ENCODE data around the gene DNAJB5. TPM values are rescaled to one million over a fixed set of nuclear protein-coding genes. Genes with fewer than 3 reads are reported as not detected.

The DNAJB5 gene
- total RNA-seq, 1 donor from 2014 or later, result 70.0 TPM

DNA sequence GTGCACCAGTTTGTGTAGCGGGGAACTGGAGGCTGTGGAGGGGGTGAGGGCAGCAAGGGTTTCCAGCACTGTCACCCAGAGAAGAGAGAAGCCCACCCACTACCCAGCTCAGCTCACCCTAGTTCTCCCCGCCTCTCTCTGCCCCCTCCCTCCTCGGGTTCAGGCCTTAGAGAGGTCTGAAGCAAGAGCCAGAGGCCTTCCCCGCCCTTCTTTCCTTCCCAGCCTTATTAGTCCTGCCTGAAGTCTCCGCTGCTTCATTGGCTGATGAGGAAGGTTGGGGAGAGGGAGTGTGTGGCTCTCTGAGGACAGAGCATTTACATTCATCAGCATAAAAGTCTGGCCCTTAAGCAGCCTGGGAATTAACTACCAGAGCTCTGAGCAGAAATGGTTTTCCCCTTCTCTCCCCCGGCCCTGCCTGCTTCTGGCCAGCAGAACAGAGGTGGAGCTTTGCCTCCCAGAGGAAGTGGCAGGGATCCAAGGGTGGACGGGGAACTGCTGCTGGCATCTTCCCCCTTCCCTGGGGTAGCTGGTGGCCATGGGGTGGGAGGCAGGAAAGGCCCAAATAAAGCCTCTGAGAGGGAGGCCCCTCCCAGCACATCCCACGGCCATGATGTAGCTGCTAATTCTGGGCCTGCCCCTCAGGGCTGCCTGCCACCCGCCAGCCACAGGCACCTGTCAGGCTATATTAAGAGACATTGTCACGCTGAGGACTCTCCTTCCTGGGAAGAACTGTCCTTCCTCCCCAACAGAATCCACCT, 4.1 kb downstream of the DNAJB5 start:
- peak overlapping the region; percentile 96 for H3K27ac ChIP-seq (replicated peaks)
- peaks cover 93% of the 10 kb centered on the region for H3K4me1 ChIP-seq
- no peaks in the 10 kb centered on the region for H3K27me3 ChIP-seq (ENCODE audit: low read depth)

DNA sequence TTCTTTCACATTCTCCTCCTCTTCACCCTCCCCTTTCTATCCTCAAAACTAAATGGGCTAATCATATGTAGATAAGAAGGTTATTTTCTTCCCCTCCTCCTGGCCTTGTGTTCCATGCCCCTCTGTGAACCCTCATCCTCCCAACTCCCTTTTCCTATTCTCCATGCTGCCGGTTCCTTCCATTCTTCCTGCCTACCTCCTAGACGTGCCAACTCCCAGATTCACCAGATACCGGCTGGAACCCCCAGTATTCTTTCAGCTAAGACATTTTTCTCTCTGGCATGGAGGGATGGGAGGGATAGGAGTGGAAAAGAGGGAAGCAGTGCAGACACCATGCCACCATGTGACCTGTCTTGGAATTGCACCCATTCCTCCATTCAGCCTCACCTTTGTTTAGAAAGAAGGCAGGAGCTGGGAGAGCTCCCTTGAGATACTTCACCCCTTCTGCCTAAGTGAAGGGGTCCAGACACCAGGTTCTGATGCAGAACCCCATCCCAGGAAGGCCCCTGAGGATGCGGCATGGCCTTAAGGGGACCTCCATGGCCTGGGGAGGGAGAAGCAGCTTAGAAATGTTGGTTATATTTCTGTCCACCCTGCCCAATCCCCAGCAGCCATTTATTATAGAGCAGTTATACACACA, 4.8 kb downstream of the DNAJB5 start:
- DNase-seq, result no peak
- H3K27me3 ChIP-seq (ENCODE audit: low read depth), result no peaks in the 10 kb centered on the region
- intact Hi-C loops (cut with micrococcal nuclease), result no loop called here
- peaks cover 88% of the 10 kb centered on the region for H3K4me1 ChIP-seq
- H3K9me3 ChIP-seq (replicated peaks), result no peaks in the 10 kb centered on the region
- TF ChIP-seq, protein P1, sequence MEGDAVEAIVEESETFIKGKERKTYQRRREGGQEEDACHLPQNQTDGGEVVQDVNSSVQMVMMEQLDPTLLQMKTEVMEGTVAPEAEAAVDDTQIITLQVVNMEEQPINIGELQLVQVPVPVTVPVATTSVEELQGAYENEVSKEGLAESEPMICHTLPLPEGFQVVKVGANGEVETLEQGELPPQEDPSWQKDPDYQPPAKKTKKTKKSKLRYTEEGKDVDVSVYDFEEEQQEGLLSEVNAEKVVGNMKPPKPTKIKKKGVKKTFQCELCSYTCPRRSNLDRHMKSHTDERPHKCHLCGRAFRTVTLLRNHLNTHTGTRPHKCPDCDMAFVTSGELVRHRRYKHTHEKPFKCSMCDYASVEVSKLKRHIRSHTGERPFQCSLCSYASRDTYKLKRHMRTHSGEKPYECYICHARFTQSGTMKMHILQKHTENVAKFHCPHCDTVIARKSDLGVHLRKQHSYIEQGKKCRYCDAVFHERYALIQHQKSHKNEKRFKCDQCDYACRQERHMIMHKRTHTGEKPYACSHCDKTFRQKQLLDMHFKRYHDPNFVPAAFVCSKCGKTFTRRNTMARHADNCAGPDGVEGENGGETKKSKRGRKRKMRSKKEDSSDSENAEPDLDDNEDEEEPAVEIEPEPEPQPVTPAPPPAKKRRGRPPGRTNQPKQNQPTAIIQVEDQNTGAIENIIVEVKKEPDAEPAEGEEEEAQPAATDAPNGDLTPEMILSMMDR (IDR thresholded peaks at IDR 0.05; ENCODE audit: borderline replicate concordance), result peak; percentile 65
- peak overlapping the region; percentile 96 for H3K27ac ChIP-seq (replicated peaks)
- H3K4me3 ChIP-seq, result peak overlapping the region; percentile 88
- H3K36me3 ChIP-seq, result peaks cover 22% of the 10 kb centered on the region

More for the DNA sequence above, 4.1 kb downstream of the DNAJB5 start:
- TF ChIP-seq, protein P1 (IDR thresholded peaks at IDR 0.05; ENCODE audit: borderline replicate concordance), result no peak
- DNase-seq, result peak; percentile 85
- peaks cover 22% of the 10 kb centered on the region for H3K36me3 ChIP-seq
- peak overlapping the region; percentile 88 for H3K4me3 ChIP-seq
- intact Hi-C loops (cut with micrococcal nuclease), result no loop called here
- H3K9me3 ChIP-seq (replicated peaks), result no peaks in the 10 kb centered on the region

DNA sequence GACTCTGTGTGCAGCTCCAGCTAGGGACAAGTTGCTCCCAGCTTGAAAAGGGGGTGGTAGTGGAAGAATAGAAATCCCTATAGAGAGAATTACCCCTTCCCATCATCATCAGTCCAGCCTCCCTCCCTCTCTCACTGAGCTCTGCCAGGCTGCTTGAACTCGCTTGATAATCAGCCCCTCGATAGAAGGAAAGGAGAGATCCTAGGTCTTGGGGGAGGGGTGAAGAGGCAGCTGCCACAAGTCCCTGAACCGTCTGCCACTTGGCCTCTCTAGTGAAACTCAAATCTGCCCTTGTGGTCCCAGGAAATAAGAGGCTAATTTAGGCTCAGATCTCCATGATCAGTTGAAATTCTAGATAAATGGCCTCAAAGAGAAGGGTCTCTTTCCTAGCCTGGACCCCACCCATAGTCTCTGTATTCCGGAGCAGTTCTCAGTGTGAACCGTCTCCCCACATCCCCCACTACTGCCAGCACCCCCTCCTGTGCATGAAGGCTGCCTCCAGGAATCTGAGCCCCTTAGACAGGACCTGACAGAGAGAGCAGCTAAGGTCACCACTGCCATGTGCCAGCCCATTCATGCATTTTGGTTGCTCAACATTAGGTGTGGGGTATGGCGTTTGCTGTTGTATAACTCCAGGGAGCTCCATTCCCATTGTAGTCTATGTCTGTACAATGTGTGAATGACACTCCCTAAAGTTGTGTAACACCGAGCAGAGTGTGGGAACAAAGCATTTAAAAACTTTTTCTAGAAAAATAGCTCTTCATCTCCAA, 5.5 kb downstream of the DNAJB5 start:
- TF ChIP-seq, protein P1 (IDR thresholded peaks at IDR 0.05; ENCODE audit: borderline replicate concordance), result no peak
- Histone ChIP-seq H3K9me3 (replicated peaks) (no peaks in the 10 kb centered on the region), H3K27me3 (ENCODE audit: low read depth) (no peaks in the 10 kb centered on the region), H3K4me1 (peaks cover 82% of the 10 kb centered on the region), H3K27ac (replicated peaks) (peak overlapping the region; percentile 96), H3K4me3 (peak overlapping the region; percentile 88), H3K36me3 (peaks cover 22% of the 10 kb centered on the region)
- intact Hi-C loops (cut with micrococcal nuclease), result no loop called here
- DNase-seq, result no peak

DNA sequence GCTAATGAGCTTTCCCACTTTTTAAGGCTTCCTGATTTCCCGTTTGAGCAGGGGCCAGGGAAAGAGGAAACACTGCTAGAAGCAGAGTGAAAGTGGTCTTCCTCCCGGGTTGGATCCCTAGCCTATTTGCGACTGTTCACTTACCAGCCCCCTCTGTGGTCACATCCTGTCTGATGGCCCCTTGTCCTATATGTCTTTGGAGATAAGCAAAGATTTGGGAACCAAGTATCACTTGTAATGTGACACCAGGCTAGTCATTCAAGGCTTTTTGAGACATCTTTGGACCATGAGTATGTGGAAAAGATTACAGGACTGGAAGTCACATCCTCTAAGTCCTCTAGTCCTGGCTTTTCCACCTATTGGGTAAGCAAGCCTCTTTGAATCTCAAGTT, 6.1 kb downstream of the DNAJB5 start:
- no peak for DNase-seq
- no peaks in the 10 kb centered on the region for H3K27me3 ChIP-seq (ENCODE audit: low read depth)
- peak overlapping the region; percentile 96 for H3K27ac ChIP-seq (replicated peaks)
- peaks cover 77% of the 10 kb centered on the region for H3K4me1 ChIP-seq
- H3K9me3 ChIP-seq (replicated peaks), result no peaks in the 10 kb centered on the region
- intact Hi-C loops (cut with micrococcal nuclease), result no loop called here
- TF ChIP-seq, protein P1 (IDR thresholded peaks at IDR 0.05; ENCODE audit: borderline replicate concordance), result no peak
- H3K36me3 ChIP-seq, result peaks cover 22% of the 10 kb centered on the region
- H3K4me3 ChIP-seq, result peak overlapping the region; percentile 88

DNA sequence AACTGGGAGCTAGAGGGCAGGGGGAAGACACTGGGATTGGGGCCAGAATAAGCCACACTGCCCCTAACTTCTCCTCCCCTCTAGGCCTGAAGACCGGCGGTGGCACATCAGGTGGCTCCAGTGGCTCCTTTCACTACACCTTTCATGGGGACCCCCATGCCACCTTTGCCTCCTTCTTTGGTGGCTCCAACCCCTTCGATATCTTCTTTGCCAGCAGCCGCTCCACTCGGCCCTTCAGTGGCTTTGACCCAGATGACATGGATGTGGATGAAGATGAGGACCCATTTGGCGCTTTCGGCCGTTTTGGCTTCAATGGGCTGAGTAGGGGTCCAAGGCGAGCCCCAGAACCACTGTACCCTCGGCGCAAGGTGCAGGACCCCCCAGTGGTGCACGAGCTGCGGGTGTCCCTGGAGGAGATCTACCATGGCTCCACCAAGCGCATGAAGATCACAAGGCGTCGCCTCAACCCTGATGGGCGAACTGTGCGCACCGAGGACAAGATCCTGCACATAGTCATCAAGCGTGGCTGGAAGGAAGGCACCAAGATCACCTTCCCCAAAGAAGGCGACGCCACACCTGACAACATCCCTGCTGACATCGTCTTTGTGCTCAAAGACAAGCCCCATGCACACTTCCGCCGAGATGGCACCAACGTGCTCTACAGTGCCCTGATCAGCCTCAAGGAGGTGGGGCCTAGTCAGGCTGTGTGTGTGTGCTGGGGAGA, 6.8 kb downstream of the DNAJB5 start:
- Histone ChIP-seq H3K27ac (replicated peaks) (peak overlapping the region; percentile 96), H3K36me3 (peaks cover 22% of the 10 kb centered on the region), H3K9me3 (replicated peaks) (no peaks in the 10 kb centered on the region), H3K4me1 (peaks cover 70% of the 10 kb centered on the region), H3K27me3 (ENCODE audit: low read depth) (no peaks in the 10 kb centered on the region), H3K4me3 (peak overlapping the region; percentile 88)
- TF ChIP-seq, protein P1 (IDR thresholded peaks at IDR 0.05; ENCODE audit: borderline replicate concordance), result no peak
- no peak for DNase-seq
- intact Hi-C loops (cut with micrococcal nuclease), result no loop called here
